Mucosa of stomach (tissue), 1 donor: ENCODE results near the gene ERFE.

ENCODE experiments used
- H3K27me3 ChIP-seq: one replicate; pipeline ENCODE4 v1.7.0; 2013; ENCODE audit warnings: mild to moderate bottlenecking, low read length; ENCODE audit not compliant: control insufficient read depth, insufficient read depth
- H3K36me3 ChIP-seq: one replicate; pipeline ENCODE4 v1.7.0; 2013; ENCODE audit warnings: low read length; ENCODE audit not compliant: control insufficient read depth, insufficient read depth
- H3K4me1 ChIP-seq: one replicate; pipeline ENCODE4 v1.7.0; 2013; ENCODE audit warnings: mild to moderate bottlenecking, low read length; ENCODE audit not compliant: control insufficient read depth, insufficient read depth
- H3K4me3 ChIP-seq: one replicate; pipeline ENCODE4 v1.7.0; 2013; ENCODE audit warnings: low read length
- H3K9ac ChIP-seq: one replicate; pipeline ENCODE4 v1.7.0; 2013; ENCODE audit warnings: mild to moderate bottlenecking, low read length, moderate library complexity
- H3K9me3 ChIP-seq: one replicate; pipeline ENCODE4 v1.7.0; 2013; ENCODE audit warnings: mild to moderate bottlenecking, low read length, moderate library complexity; ENCODE audit not compliant: control insufficient read depth
- donor health status: Pancreatic carcinoma.

Gene ERFE

DNA sequence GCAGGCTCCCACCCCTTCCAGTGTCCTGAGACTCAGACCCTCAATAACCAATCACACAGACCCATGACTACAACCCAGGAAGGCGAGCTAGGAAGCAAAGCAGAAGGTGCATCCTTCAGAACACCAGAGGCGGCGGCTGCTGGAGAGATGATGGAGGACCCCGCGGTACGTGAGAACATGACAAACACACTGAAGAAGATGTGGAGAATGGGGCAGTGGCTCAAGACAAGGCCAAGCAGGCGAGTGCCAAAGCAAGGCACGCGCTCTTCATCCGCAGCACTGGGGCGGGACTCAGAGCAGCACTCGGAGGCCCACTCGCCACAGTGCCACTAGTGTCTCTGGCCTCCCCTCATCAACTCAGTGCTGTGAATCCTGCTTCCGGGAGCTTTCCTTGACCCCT lies 13.7 kb downstream of the ERFE start:
- H3K27me3 ChIP-seq = no peaks in the 10 kb centered on the region
- peaks cover 29% of the 10 kb centered on the region for H3K4me1 ChIP-seq
- H3K9ac ChIP-seq = no peak overlapping the region
- H3K36me3 ChIP-seq = peaks cover 18% of the 10 kb centered on the region
- no peaks in the 10 kb centered on the region for H3K9me3 ChIP-seq
- H3K4me3 ChIP-seq = no peak overlapping the region

- H3K4me1 ChIP-seq = peaks cover 20% of the 10 kb centered on the region
- H3K36me3 ChIP-seq = peaks cover 18% of the 10 kb centered on the region
- H3K9ac ChIP-seq = no peak overlapping the region
- no peaks in the 10 kb centered on the region for H3K27me3 ChIP-seq
- no peaks in the 10 kb centered on the region for H3K9me3 ChIP-seq
- no peak overlapping the region for H3K4me3 ChIP-seq
Measured at GRCh38 chr2:238173692-238174091, 14.9 kb downstream of the ERFE start.

GRCh38 chr2:238174291-238174690 lies 15.5 kb downstream of the ERFE start:
- Histone ChIP-seq H3K9me3 (no peaks in the 10 kb centered on the region), H3K36me3 (peaks cover 18% of the 10 kb centered on the region), H3K27me3 (no peaks in the 10 kb centered on the region), H3K4me1 (peaks cover 14% of the 10 kb centered on the region), H3K4me3 (no peak overlapping the region), H3K9ac (no peak overlapping the region)

DNA sequence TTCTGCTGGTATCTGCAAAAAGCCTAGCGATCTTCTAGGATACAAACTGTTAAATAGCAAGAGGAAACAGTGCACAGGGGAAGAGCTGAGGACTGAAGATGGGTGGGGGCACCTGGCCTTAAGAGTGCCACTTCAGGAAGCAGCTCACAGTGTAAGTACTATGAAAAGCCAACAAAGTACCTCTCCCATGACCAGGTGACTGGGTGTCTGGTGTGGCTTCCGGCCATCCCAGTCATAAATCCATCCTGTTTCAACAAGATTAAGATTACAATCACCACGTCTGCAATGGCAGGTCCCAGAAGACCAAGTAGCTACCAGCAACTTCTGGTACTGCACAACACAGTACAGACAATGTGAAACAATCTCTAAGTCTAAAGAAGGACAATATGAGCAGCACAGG lies 15.9 kb downstream of the ERFE start:
- peaks cover 10% of the 10 kb centered on the region for H3K4me1 ChIP-seq
- H3K27me3 ChIP-seq = no peaks in the 10 kb centered on the region
- H3K4me3 ChIP-seq = no peak overlapping the region
- no peak overlapping the region for H3K9ac ChIP-seq
- no peaks in the 10 kb centered on the region for H3K9me3 ChIP-seq
- peaks cover 18% of the 10 kb centered on the region for H3K36me3 ChIP-seq

- H3K27me3 ChIP-seq = no peaks in the 10 kb centered on the region
- H3K4me3 ChIP-seq = no peak overlapping the region
- peaks cover 18% of the 10 kb centered on the region for H3K36me3 ChIP-seq
- H3K9me3 ChIP-seq = no peaks in the 10 kb centered on the region
- H3K4me1 ChIP-seq = no peaks in the 10 kb centered on the region
- no peak overlapping the region for H3K9ac ChIP-seq
Measured at GRCh38 chr2:238176613-238177012, 17.8 kb downstream of the ERFE start.

GRCh38 chr2:238180554-238180953 lies 21.8 kb downstream of the ERFE start:
- no peaks in the 10 kb centered on the region for H3K4me1 ChIP-seq
- no peaks in the 10 kb centered on the region for H3K9me3 ChIP-seq
- H3K4me3 ChIP-seq = no peak overlapping the region
- no peaks in the 10 kb centered on the region for H3K27me3 ChIP-seq
- peaks cover 7% of the 10 kb centered on the region for H3K36me3 ChIP-seq
- no peak overlapping the region for H3K9ac ChIP-seq

- no peaks in the 10 kb centered on the region for H3K4me1 ChIP-seq
- peaks cover 7% of the 10 kb centered on the region for H3K36me3 ChIP-seq
- H3K9ac ChIP-seq = no peak overlapping the region
- H3K4me3 ChIP-seq = no peak overlapping the region
- no peaks in the 10 kb centered on the region for H3K9me3 ChIP-seq
- no peaks in the 10 kb centered on the region for H3K27me3 ChIP-seq
Measured at GRCh38 chr2:238182362-238182761, 23.6 kb downstream of the ERFE start.

DNA sequence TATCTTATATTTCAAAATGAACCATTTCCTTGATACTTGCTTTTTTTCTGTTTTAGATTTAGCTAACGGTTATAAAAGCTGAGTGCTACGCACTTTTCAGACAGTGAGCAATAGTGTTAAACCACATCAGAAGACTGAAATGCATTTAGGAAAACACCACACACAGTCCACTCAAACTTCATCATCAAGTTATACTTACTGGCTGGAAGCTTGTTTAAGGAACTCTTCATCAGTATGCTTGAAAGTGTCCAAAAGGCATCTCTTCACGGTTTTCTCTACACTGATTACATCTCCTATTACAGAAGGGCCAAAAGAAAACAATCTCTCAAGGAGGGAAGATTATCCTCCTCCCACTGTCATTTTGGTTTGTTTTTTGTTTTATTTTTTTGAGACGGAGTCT lies 25.1 kb downstream of the ERFE start:
- H3K9me3 ChIP-seq = no peaks in the 10 kb centered on the region
- no peak overlapping the region for H3K4me3 ChIP-seq
- peaks cover 21% of the 10 kb centered on the region for H3K36me3 ChIP-seq
- H3K27me3 ChIP-seq = no peaks in the 10 kb centered on the region
- no peaks in the 10 kb centered on the region for H3K4me1 ChIP-seq
- no peak overlapping the region for H3K9ac ChIP-seq

DNA sequence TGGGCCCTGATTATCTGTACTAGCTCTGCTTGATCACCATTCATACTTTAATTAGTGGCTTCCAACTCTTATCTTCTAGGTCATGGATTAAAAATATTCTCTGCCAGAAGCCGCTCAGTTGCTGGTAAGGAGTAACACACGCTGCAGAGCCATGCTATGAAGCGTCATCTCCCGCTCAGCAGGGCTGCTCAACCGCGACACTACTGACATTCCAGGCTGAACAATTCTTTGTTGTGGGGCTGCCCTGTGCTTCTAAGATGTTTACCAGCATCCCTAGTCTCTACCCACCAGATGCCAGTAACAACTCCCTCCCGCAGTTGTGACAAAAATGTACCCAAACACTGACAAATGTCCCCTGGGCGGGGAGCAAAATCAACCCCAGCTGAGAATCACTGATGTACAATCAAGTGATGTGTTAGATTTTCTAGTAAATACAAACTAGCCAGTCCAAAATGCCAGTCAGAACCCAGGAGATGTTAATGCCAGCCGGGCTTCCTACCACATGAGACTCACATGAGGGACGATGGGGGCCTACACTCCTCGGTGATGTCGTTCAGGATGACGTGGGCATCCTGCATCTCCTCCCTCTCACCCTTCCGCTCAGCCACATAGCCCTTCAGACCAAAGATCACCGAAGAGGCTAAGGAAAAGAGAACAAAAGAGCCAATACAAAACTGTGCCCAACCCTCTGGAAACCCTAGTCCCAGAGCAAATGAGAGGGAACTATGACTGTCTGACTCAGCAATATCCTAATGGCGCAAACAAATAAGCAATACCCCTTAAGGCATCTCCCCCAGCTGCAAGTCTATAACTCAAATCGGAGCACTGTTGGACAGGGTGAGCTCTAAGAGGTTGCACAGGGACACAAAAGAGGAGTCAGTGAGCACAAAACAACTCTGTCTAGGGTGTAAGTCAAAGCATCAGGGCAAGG lies 29.1 kb downstream of the ERFE start:
- H3K36me3 ChIP-seq = peaks cover 19% of the 10 kb centered on the region
- H3K4me3 ChIP-seq = no peak overlapping the region
- H3K9me3 ChIP-seq = no peaks in the 10 kb centered on the region
- H3K4me1 ChIP-seq = no peaks in the 10 kb centered on the region
- no peak overlapping the region for H3K9ac ChIP-seq
- H3K27me3 ChIP-seq = no peaks in the 10 kb centered on the region

GRCh38 chr2:238190445-238190844 lies 31.7 kb downstream of the ERFE start:
- Histone ChIP-seq H3K9ac (no peak overlapping the region), H3K27me3 (no peaks in the 10 kb centered on the region), H3K4me3 (no peak overlapping the region), H3K36me3 (peaks cover 19% of the 10 kb centered on the region), H3K9me3 (no peaks in the 10 kb centered on the region), H3K4me1 (no peaks in the 10 kb centered on the region)

GRCh38 chr2:238202326-238203093 lies 43.7 kb downstream of the ERFE start:
- Histone ChIP-seq H3K9me3 (no peaks in the 10 kb centered on the region), H3K36me3 (no peaks in the 10 kb centered on the region), H3K27me3 (no peaks in the 10 kb centered on the region), H3K4me3 (peak overlapping the region; percentile 80), H3K4me1 (peaks cover 16% of the 10 kb centered on the region), H3K9ac (peak overlapping the region; percentile 83)
